Colon (tissue), 2 donors: ENCODE results near the gene STAC3.
"Not testable (repeated sequence)": the region's sequence is repeated elsewhere in the genome, so short reads cannot be mapped to it uniquely, and the experiment has no call there.

Experiments
- FAIRE-seq: peaks from 2 replicates; lab custom pipeline; 2012; peaks lifted over from hg19 to GRCh38; lab: Jason Lieb, UNC
- donor health status: control.
- donor health status: control.

STAC3 gene

GRCh38 chr12:57250956-57251355 lies at the start of gene STAC3:
Gene STAC3, minus strand, starts transcription at chr12:57251187. Its CDS starts 1,551 bp downstream, at chr12:57249636.
- no peak for FAIRE-seq

GRCh38 chr12:57299514-57300016 lies 48.6 kb upstream of the STAC3 start:
- no peak for FAIRE-seq

- no peak for FAIRE-seq
Observed at GRCh38 chr12:57296291-57296690, 45.3 kb upstream of the STAC3 start.

- not testable (repeated sequence) for FAIRE-seq
Observed at GRCh38 chr12:57282073-57282472, 31.1 kb upstream of the STAC3 start.

GRCh38 chr12:57280211-57281062 lies 29.4 kb upstream of the STAC3 start:
- no peak for FAIRE-seq

GRCh38 chr12:57278465-57279381 lies 27.7 kb upstream of the STAC3 start:
- FAIRE-seq: no peak

GRCh38 chr12:57276935-57277563 lies 26.1 kb upstream of the STAC3 start:
- FAIRE-seq: no peak

GRCh38 chr12:57276233-57276632 lies 25.2 kb upstream of the STAC3 start:
- not testable (repeated sequence) for FAIRE-seq

GRCh38 chr12:57273516-57273915 lies 22.5 kb upstream of the STAC3 start:
- FAIRE-seq: no peak

GRCh38 chr12:57272337-57273151 lies 21.6 kb upstream of the STAC3 start:
- no peak for FAIRE-seq

- no peak for FAIRE-seq
Observed at GRCh38 chr12:57270966-57271470, 20.0 kb upstream of the STAC3 start.

- FAIRE-seq: no peak
Observed at GRCh38 chr12:57268264-57268663, 17.3 kb upstream of the STAC3 start.

- no peak for FAIRE-seq
Observed at GRCh38 chr12:57266681-57267080, 15.7 kb upstream of the STAC3 start.

GRCh38 chr12:57263096-57263495 lies 12.1 kb upstream of the STAC3 start:
- no peak for FAIRE-seq

GRCh38 chr12:57262126-57262822 lies 11.3 kb upstream of the STAC3 start:
- no peak for FAIRE-seq

- no peak for FAIRE-seq
Observed at GRCh38 chr12:57261428-57261865, 10.5 kb upstream of the STAC3 start.

GRCh38 chr12:57260366-57260765 lies 9.4 kb upstream of the STAC3 start:
- FAIRE-seq: no peak

- no peak for FAIRE-seq
Observed at GRCh38 chr12:57258977-57259970, 8.3 kb upstream of the STAC3 start.

- no peak for FAIRE-seq
Observed at GRCh38 chr12:57255916-57256315, 4.9 kb upstream of the STAC3 start.
